Activated T-cell treated with anti-CD3 and anti-CD28 coated beads, Interleukin-2, amount 50 U/mL, for 72 hours (primary cell): ENCODE data around the gene ACP5. TPM values are rescaled to one million over a fixed set of nuclear protein-coding genes. Genes with fewer than 3 reads are reported as not detected.
"Not testable (repeated sequence)": the region's sequence is repeated elsewhere in the genome, so short reads cannot be mapped to it uniquely, and the experiment has no call there.

Experiments
- ATAC-seq, 2 donors: fragments of 150-1000 bp; cut with Tn5 transposase; replicated peaks in 1 of 2; 2 replicates each; pipeline ENCODE4 v1.10.0; 2021; ENCODE audit warnings: moderate library complexity in 2 of 2, mild to moderate bottlenecking in 1 of 2
- DNase-seq, 2 donors: peaks; one replicate each; pipeline ENCODE4 v3.0.0; 2021 to 2022; ENCODE audit warnings: mixed read lengths in 1 of 2
- H3K27ac Mint-ChIP-seq: one replicate; pipeline ENCODE4 v1.8.0; 2022; ENCODE audit warnings: mild to moderate bottlenecking, moderate library complexity, mixed read lengths
- H3K27me3 Mint-ChIP-seq: one replicate; pipeline ENCODE4 v1.8.0; 2022; ENCODE audit warnings: low read depth, mixed read lengths
- H3K36me3 Mint-ChIP-seq, 2 donors: one replicate each; pipeline ENCODE4 v1.8.0; 2022; ENCODE audit warnings: mixed read lengths in 2 of 2, mild to moderate bottlenecking in 1 of 2; ENCODE audit not compliant: insufficient read depth in 2 of 2
- H3K4me1 Mint-ChIP-seq: one replicate; pipeline ENCODE4 v1.8.0; 2022; ENCODE audit warnings: low read depth, mixed read lengths
- H3K4me3 Mint-ChIP-seq, 2 donors: one replicate each; pipeline ENCODE4 v1.8.0; 2022; ENCODE audit warnings: mild to moderate bottlenecking in 2 of 2, mixed read lengths in 2 of 2, moderate library complexity in 2 of 2
- H3K9me3 Mint-ChIP-seq, 2 donors: one replicate each; pipeline ENCODE4 v1.8.0; 2022; ENCODE audit warnings: mixed read lengths in 2 of 2
- total RNA-seq, 2 donors: library from RNA; stranded (reverse); gene quantifications; one replicate each; pipeline ENCODE4 v1.2.3, GENCODE V29; 2022

ACP5 gene
- total RNA-seq, 2 donors from 2014 or later = 22.9 to 31.5 TPM

- H3K9me3 Mint-ChIP-seq, H3K27ac Mint-ChIP-seq, H3K36me3 Mint-ChIP-seq, H3K27me3 Mint-ChIP-seq, DNase-seq, ATAC-seq, H3K4me3 Mint-ChIP-seq: not testable (repeated sequence)
- peaks cover 24% of the 10 kb centered on the region for H3K4me1 Mint-ChIP-seq
Observed at GRCh38 chr19:11573354-11573753, 4.1 kb downstream of the ACP5 start.

GRCh38 chr19:11570039-11570462 is 7.4 kb downstream of the ACP5 start:
- H3K36me3 Mint-ChIP-seq = peaks cover 0 to 2% of the 10 kb centered on the region in 2 donors
- no peaks in the 10 kb centered on the region for H3K9me3 Mint-ChIP-seq
- no peak for DNase-seq
- H3K27me3 Mint-ChIP-seq = no peaks in the 10 kb centered on the region
- H3K4me1 Mint-ChIP-seq = peaks cover 27% of the 10 kb centered on the region
- no peak for ATAC-seq
- no peak overlapping the region for H3K27ac Mint-ChIP-seq
- H3K4me3 Mint-ChIP-seq = no peak overlapping the region

GRCh38 chr19:11566164-11566563 is 11.3 kb downstream of the ACP5 start:
- Mint-ChIP-seq H3K4me1 (peaks cover 34% of the 10 kb centered on the region), H3K36me3 (peaks cover 0 to 2% of the 10 kb centered on the region in 2 donors), H3K4me3 (no peak overlapping the region), H3K9me3 (no peaks in the 10 kb centered on the region), H3K27ac (no peak overlapping the region), H3K27me3 (no peaks in the 10 kb centered on the region)
- no peak for ATAC-seq
- DNase-seq = no peak

- not testable (repeated sequence) for H3K27me3 Mint-ChIP-seq, DNase-seq, H3K27ac Mint-ChIP-seq, H3K9me3 Mint-ChIP-seq, ATAC-seq, H3K36me3 Mint-ChIP-seq, H3K4me3 Mint-ChIP-seq
- peaks cover 39% of the 10 kb centered on the region for H3K4me1 Mint-ChIP-seq
Observed at GRCh38 chr19:11565649-11565980, 11.8 kb downstream of the ACP5 start.

- peaks cover 48% of the 10 kb centered on the region for H3K4me1 Mint-ChIP-seq
- not testable (repeated sequence) for ATAC-seq, H3K36me3 Mint-ChIP-seq, H3K27ac Mint-ChIP-seq, H3K4me3 Mint-ChIP-seq, H3K9me3 Mint-ChIP-seq, H3K27me3 Mint-ChIP-seq, DNase-seq
Observed at GRCh38 chr19:11564082-11564807, 13.2 kb downstream of the ACP5 start.

GRCh38 chr19:11563532-11563931 is 13.9 kb downstream of the ACP5 start:
- H3K9me3 Mint-ChIP-seq = no peaks in the 10 kb centered on the region
- ATAC-seq (no peak), DNase-seq (no peak)
- peaks cover 47% of the 10 kb centered on the region for H3K4me1 Mint-ChIP-seq
- H3K27me3 Mint-ChIP-seq = no peaks in the 10 kb centered on the region
- peaks cover 5% of the 10 kb centered on the region in 2 donors for H3K36me3 Mint-ChIP-seq
- H3K27ac Mint-ChIP-seq = no peak overlapping the region
- H3K4me3 Mint-ChIP-seq = no peak overlapping the region

GRCh38 chr19:11560404-11561051 is 16.9 kb downstream of the ACP5 start:
- peaks cover 62% of the 10 kb centered on the region for H3K4me1 Mint-ChIP-seq
- ATAC-seq = peak; percentile 72 to 73
- no peaks in the 10 kb centered on the region for H3K27me3 Mint-ChIP-seq

GRCh38 chr19:11558881-11559828 is 18.3 kb downstream of the ACP5 start, which contains the start of gene ELOF1:
Gene ELOF1, minus strand, starts transcription at chr19:11559230. Its CDS starts 4,883 bp downstream, at chr19:11554347.
- Mint-ChIP-seq H3K27ac (peak within 1 kb of the TSS; percentile 74), H3K4me1 (peaks cover 71% of the 10 kb centered on the region), H3K27me3 (no peaks in the 10 kb centered on the region), H3K4me3 (peak within 1 kb of the TSS; percentile 88 to 97), H3K36me3 (peaks cover 5 to 6% of the 10 kb centered on the region in 2 donors), H3K9me3 (no peaks in the 10 kb centered on the region)
- peak; percentile 93 to 94 for ATAC-seq
- peak; percentile 97 to 98 for DNase-seq

More at GRCh38 chr19:11560404-11561051, 16.9 kb downstream of the ACP5 start:
- peak overlapping the region; percentile 74 for H3K27ac Mint-ChIP-seq
- peak; percentile 77 to 79 for DNase-seq
- H3K36me3 Mint-ChIP-seq = peaks cover 5 to 6% of the 10 kb centered on the region in 2 donors
- H3K4me3 Mint-ChIP-seq = peak overlapping the region; percentile 88 to 97
- no peaks in the 10 kb centered on the region for H3K9me3 Mint-ChIP-seq

- Mint-ChIP-seq H3K9me3 (no peaks in the 10 kb centered on the region), H3K27me3 (no peaks in the 10 kb centered on the region), H3K4me3 (peak overlapping the region in 1 of 2 donors; percentile 97), H3K4me1 (peaks cover 63% of the 10 kb centered on the region), H3K27ac (no peak overlapping the region), H3K36me3 (peaks cover 5 to 9% of the 10 kb centered on the region in 2 donors)
- ATAC-seq (no peak), DNase-seq (no peak)
Observed at GRCh38 chr19:11556634-11557420, 20.6 kb downstream of the ACP5 start.

GRCh38 chr19:11555246-11555645 is 22.2 kb downstream of the ACP5 start:
- no peak overlapping the region for H3K4me3 Mint-ChIP-seq

GRCh38 chr19:11554160-11554559 is 23.3 kb downstream of the ACP5 start:
- Mint-ChIP-seq H3K4me3 (no peak overlapping the region), H3K4me1 (peaks cover 45% of the 10 kb centered on the region), H3K36me3 (peaks cover 2 to 6% of the 10 kb centered on the region in 2 donors), H3K27ac (no peak overlapping the region), H3K27me3 (no peaks in the 10 kb centered on the region), H3K9me3 (no peaks in the 10 kb centered on the region)
- DNase-seq = peak in 1 of 2 donors; percentile 44
- peak in 1 of 2 donors; percentile 11 for ATAC-seq

More at GRCh38 chr19:11555246-11555645, 22.2 kb downstream of the ACP5 start:
- Mint-ChIP-seq H3K36me3 (peaks cover 5 to 9% of the 10 kb centered on the region in 2 donors), H3K27ac (no peak overlapping the region), H3K27me3 (no peaks in the 10 kb centered on the region), H3K4me1 (peaks cover 51% of the 10 kb centered on the region), H3K9me3 (no peaks in the 10 kb centered on the region)
- no peak for DNase-seq
- no peak for ATAC-seq

GRCh38 chr19:11552666-11553372 is 24.6 kb downstream of the ACP5 start:
- Mint-ChIP-seq H3K4me1 (peaks cover 35% of the 10 kb centered on the region), H3K27me3 (no peaks in the 10 kb centered on the region), H3K4me3 (no peak overlapping the region), H3K36me3 (peaks cover 0 to 6% of the 10 kb centered on the region in 2 donors), H3K9me3 (no peaks in the 10 kb centered on the region), H3K27ac (no peak overlapping the region)
- DNase-seq (no peak), ATAC-seq (no peak)
